H9 (cell line): Measurements from ENCODE around the gene CHMP1A. TPM values are rescaled to one million over a fixed set of nuclear protein-coding genes. Genes with fewer than 3 reads are reported as not detected.
A peak's percentile ranks its signal among the peaks of the same experiment; 100 is the strongest.

Experiments
- DNase-seq: peaks from one replicate; pipeline ENCODE4 v3.0.0-alpha.2; 2017
- H2AFZ ChIP-seq: one replicate; pipeline ENCODE4 v1.6.1; 2013; ENCODE audit warnings: mild to moderate bottlenecking, low read length, control low read depth, moderate library complexity
- H2AK5ac ChIP-seq: 2 replicates; pipeline ENCODE4 v1.6.1; 2013; ENCODE audit warnings: low read length, control low read depth, mixed read lengths; ENCODE audit not compliant: insufficient read length
- H2BK120ac ChIP-seq: one replicate; pipeline ENCODE4 v1.6.1; 2013; ENCODE audit warnings: low read depth, mild to moderate bottlenecking, low read length, control low read depth, inconsistent platforms; ENCODE audit not compliant: poor library complexity, severe bottlenecking
- H2BK12ac ChIP-seq: 2 replicates; pipeline ENCODE4 v1.6.1; 2013; ENCODE audit warnings: low read length, control low read depth, mixed read lengths, low read depth; ENCODE audit not compliant: insufficient read length
- H2BK15ac ChIP-seq: 2 replicates; pipeline ENCODE4 v1.6.1; 2013; ENCODE audit warnings: low read depth, low read length, control low read depth
- H2BK20ac ChIP-seq: one replicate; pipeline ENCODE4 v1.6.1; 2013; ENCODE audit warnings: low read depth, mild to moderate bottlenecking, low read length, control low read depth, inconsistent platforms; ENCODE audit not compliant: poor library complexity, severe bottlenecking
- H2BK5ac ChIP-seq: 2 replicates; pipeline ENCODE4 v1.6.1; 2013; ENCODE audit warnings: low read length, control low read depth, mixed read lengths; ENCODE audit not compliant: insufficient read length
- H3K14ac ChIP-seq: 2 replicates; pipeline ENCODE4 v1.6.1; 2013; ENCODE audit warnings: low read length, control low read depth; ENCODE audit not compliant: insufficient read depth
- H3K18ac ChIP-seq: 2 replicates; pipeline ENCODE4 v1.6.1; 2013; ENCODE audit warnings: low read depth, mild to moderate bottlenecking, mixed read lengths, low read length, control low read depth; ENCODE audit not compliant: insufficient read length
- H3K23ac ChIP-seq: 2 replicates; pipeline ENCODE4 v1.6.1; 2013; ENCODE audit warnings: low read length, control low read depth, mixed read lengths, low read depth; ENCODE audit not compliant: insufficient read length
- H3K23me2 ChIP-seq: 2 replicates; pipeline ENCODE4 v1.6.1; 2013; ENCODE audit warnings: low read depth, mild to moderate bottlenecking, mixed read lengths, low read length, control low read depth; ENCODE audit not compliant: insufficient read length, poor library complexity, severe bottlenecking
- H3K27ac ChIP-seq: 2 replicates; pipeline ENCODE4 v1.5.1; 2013; ENCODE audit warnings: low read length, control low read depth, mixed read lengths, low read depth; ENCODE audit not compliant: insufficient read length
- H3K27me3 ChIP-seq: 2 replicates; pipeline ENCODE4 v1.6.1; 2013; ENCODE audit warnings: low read length, control low read depth, inconsistent platforms; ENCODE audit not compliant: insufficient read depth
- H3K4ac ChIP-seq: 2 replicates; pipeline ENCODE4 v1.6.1; 2013; ENCODE audit warnings: low read depth, mild to moderate bottlenecking, control low read depth, inconsistent platforms, low read length, moderate library complexity
- H3K4me1 ChIP-seq: 2 replicates; pipeline ENCODE4 v1.6.1; 2013; ENCODE audit warnings: low read length, control low read depth, inconsistent platforms; ENCODE audit not compliant: insufficient read depth
- H3K4me2 ChIP-seq: 2 replicates; pipeline ENCODE4 v1.6.1; 2013; ENCODE audit warnings: low read length, control low read depth, mixed read lengths; ENCODE audit not compliant: insufficient read length, insufficient read depth
- H3K56ac ChIP-seq: 2 replicates; pipeline ENCODE4 v1.6.1; 2013; ENCODE audit warnings: low read depth, mild to moderate bottlenecking, mixed read lengths, low read length, control low read depth; ENCODE audit not compliant: insufficient read length
- H3K79me1 ChIP-seq: 2 replicates; pipeline ENCODE4 v1.6.1; 2013; ENCODE audit warnings: low read depth, mild to moderate bottlenecking, moderate library complexity, low read length, control low read depth, inconsistent platforms; ENCODE audit not compliant: insufficient read depth, poor library complexity, severe bottlenecking
- H3K79me2 ChIP-seq: 2 replicates; pipeline ENCODE4 v1.6.1; 2013; ENCODE audit warnings: low read length, control low read depth, inconsistent platforms; ENCODE audit not compliant: insufficient read depth
- H3K9ac ChIP-seq: 2 replicates; pipeline ENCODE4 v1.6.1; 2013; ENCODE audit warnings: low read length, control low read depth, mixed read lengths; ENCODE audit not compliant: insufficient read length; ENCODE audit errors: extremely low read depth
- H3K9me3 ChIP-seq: one replicate; pipeline ENCODE4 v1.6.1; 2013; ENCODE audit warnings: low read depth, low read length, inconsistent platforms; ENCODE audit not compliant: control insufficient read depth
- H3T11ph ChIP-seq: one replicate; pipeline ENCODE4 v1.6.1; 2013; ENCODE audit warnings: mild to moderate bottlenecking, low read length, control low read depth, inconsistent platforms
- H4K20me1 ChIP-seq: one replicate; pipeline ENCODE4 v1.6.1; 2013; ENCODE audit not compliant: control insufficient read depth, insufficient read length, insufficient read depth
- H4K5ac ChIP-seq: 2 replicates; pipeline ENCODE4 v1.6.1; 2013; ENCODE audit warnings: low read depth, mild to moderate bottlenecking, mixed read lengths, low read length, control low read depth; ENCODE audit not compliant: insufficient read length
- H4K8ac ChIP-seq: replicated peaks from 2 replicates; pipeline ENCODE4 v1.6.1; 2013; ENCODE audit warnings: low read length, control low read depth, mixed read lengths, low read depth; ENCODE audit not compliant: insufficient read length
- H4K91ac ChIP-seq: 2 replicates; pipeline ENCODE4 v1.6.1; 2013; ENCODE audit warnings: low read depth, mild to moderate bottlenecking, moderate library complexity, mixed read lengths, low read length, control low read depth; ENCODE audit not compliant: insufficient read length
- H3K27ac Mint-ChIP-seq, 3 experiments: 2 replicates in 2 of 3; 3 replicates in 1 of 3; pipeline ENCODE4 v1.8.0; 2020 to 2021; ENCODE audit warnings: mixed read lengths in 3 of 3, mild to moderate bottlenecking in 1 of 3, moderate library complexity in 1 of 3
- H3K27me3 Mint-ChIP-seq: 2 replicates; pipeline ENCODE4 v1.8.0; 2021; ENCODE audit warnings: low read depth, mild to moderate bottlenecking, moderate library complexity, mixed read lengths
- H3K36me3 Mint-ChIP-seq, 3 experiments: 2 replicates in 2 of 3; 3 replicates in 1 of 3; pipeline ENCODE4 v1.8.0; 2020 to 2021; ENCODE audit warnings: low read depth in 3 of 3, mixed read lengths in 3 of 3; ENCODE audit not compliant: insufficient read depth in 1 of 3
- H3K4me1 Mint-ChIP-seq, 2 experiments: 2 replicates each; pipeline ENCODE4 v1.8.0; 2020; ENCODE audit warnings: mixed read lengths in 2 of 2
- H3K4me3 Mint-ChIP-seq, 2 experiments: 2 replicates in 1 of 2; 3 replicates in 1 of 2; pipeline ENCODE4 v1.8.0; 2020 to 2021; ENCODE audit warnings: mild to moderate bottlenecking in 2 of 2, mixed read lengths in 2 of 2, moderate library complexity in 1 of 2
- H3K9me3 Mint-ChIP-seq, 2 experiments: 2 replicates in 1 of 2; 3 replicates in 1 of 2; pipeline ENCODE4 v1.8.0; 2020; ENCODE audit warnings: mild to moderate bottlenecking in 2 of 2, mixed read lengths in 2 of 2, moderate library complexity in 1 of 2
- WGBS: extraction: QIAGEN DNeasy Blood & Tissue Kit; methylation state at CpG from one replicate; pipeline ENCODE4 v1.1.7; 2013; ENCODE audit warnings: missing lambda C conversion rate, low lambda C conversion rate, mixed read lengths; ENCODE audit not compliant: insufficient read length; ENCODE audit errors: extremely low coverage; 5-methylcytosine and 5-hydroxymethylcytosine counted together
- total RNA-seq: library from RNA; stranded (reverse); gene quantifications from 2 replicates; pipeline ENCODE4 v1.2.1, GENCODE V29; 2021
- TF ChIP-seq, protein P1 (sequence below): fragments of 200-600 bp; sonication (generic); conservative IDR thresholded peaks from 3 replicates; pipeline ENCODE4 v1.8.0; 2021; ENCODE audit warnings: antibody characterized with exemption, mild to moderate bottlenecking

Gene CHMP1A
- total RNA-seq, 1 experiment from 2014 or later = 89.6 TPM

DNA sequence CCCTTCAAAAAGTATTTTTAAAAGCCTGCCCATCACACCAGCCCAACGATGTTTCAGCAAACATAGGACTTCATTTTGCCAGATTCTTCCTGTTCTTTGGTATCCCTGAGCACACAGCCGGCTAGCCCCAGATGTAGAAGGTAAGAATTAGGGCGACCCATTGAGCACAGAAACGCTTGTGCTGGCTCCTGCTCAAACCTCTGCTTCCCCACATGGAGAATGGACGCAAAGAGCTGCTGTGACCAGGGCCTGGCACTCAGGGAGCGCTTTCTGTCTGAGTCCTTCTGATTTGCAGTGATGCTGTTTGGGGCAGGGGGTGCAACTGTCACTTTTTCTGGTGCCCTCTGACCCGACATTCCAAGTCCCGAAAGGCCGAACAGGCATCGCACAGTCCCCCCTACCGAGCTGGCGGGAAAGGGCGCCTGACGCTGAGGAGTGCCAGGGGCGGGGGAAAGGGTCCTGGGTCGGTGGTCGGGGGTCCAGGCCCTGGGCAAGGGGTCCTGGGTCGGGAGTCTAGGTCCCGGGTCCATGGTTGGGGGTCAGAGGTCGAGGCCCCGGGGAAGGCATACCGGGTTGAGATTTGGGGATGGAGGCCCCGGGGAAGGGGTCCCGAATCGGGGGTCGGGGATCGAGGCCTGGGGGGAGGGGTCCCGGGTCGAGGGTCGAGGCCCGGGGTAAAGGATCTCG, 930 bp downstream of the CHMP1A start:
- Mint-ChIP-seq H3K36me3 (peaks cover 32 to 40% (median 39%) of the 10 kb centered on the region in 3 experiments), H3K4me1 (peaks cover 9 to 14% of the 10 kb centered on the region in 2 experiments), H3K9me3 (peaks cover 7% of the 10 kb centered on the region in 2 experiments; a peak in 4 of 5 replicates), H3K4me3 (peak overlapping the region; percentile 84 to 92), H3K27me3 (peaks cover 2% of the 10 kb centered on the region; the same call in 1 of the 2 replicates), H3K27ac (0 out of 7 replicates have a peak overlapping the region, but pooled peaks of 1 of the 3 experiments have one; percentile 35)
- Histone ChIP-seq H3K9ac (no peak overlapping the region), H3K14ac (no peak overlapping the region), H4K91ac (no peak overlapping the region), H3K79me1 (peaks cover 2% of the 10 kb centered on the region), H3K4ac (no peak overlapping the region), H3K4me2 (peak overlapping the region; percentile 84), H4K20me1 (no peaks in the 10 kb centered on the region), H3K27ac (no peak overlapping the region), H4K5ac (no peak overlapping the region), H3K27me3 (no peaks in the 10 kb centered on the region), H2BK5ac (no peak overlapping the region), H2BK15ac (no peak overlapping the region), H4K8ac (no peak overlapping the region), H3T11ph (no peak overlapping the region), H3K23ac (no peak overlapping the region), H3K79me2 (peaks cover 5% of the 10 kb centered on the region; the same call in 1 of the 2 replicates), H2AFZ (no peak overlapping the region), H3K56ac (no peak overlapping the region), H3K18ac (no peak overlapping the region), H2AK5ac (no peak overlapping the region), H2BK12ac (no peak overlapping the region), H2BK120ac (no peak overlapping the region), H3K4me1 (no peaks in the 10 kb centered on the region), H3K9me3 (no peaks in the 10 kb centered on the region), H3K23me2 (peaks cover 7% of the 10 kb centered on the region), H2BK20ac (no peak overlapping the region)
- DNase-seq = no peak
- TF ChIP-seq, protein P1, sequence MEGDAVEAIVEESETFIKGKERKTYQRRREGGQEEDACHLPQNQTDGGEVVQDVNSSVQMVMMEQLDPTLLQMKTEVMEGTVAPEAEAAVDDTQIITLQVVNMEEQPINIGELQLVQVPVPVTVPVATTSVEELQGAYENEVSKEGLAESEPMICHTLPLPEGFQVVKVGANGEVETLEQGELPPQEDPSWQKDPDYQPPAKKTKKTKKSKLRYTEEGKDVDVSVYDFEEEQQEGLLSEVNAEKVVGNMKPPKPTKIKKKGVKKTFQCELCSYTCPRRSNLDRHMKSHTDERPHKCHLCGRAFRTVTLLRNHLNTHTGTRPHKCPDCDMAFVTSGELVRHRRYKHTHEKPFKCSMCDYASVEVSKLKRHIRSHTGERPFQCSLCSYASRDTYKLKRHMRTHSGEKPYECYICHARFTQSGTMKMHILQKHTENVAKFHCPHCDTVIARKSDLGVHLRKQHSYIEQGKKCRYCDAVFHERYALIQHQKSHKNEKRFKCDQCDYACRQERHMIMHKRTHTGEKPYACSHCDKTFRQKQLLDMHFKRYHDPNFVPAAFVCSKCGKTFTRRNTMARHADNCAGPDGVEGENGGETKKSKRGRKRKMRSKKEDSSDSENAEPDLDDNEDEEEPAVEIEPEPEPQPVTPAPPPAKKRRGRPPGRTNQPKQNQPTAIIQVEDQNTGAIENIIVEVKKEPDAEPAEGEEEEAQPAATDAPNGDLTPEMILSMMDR = no peak
- no CpG with 5 or more reads among the region's 32 CpGs for WGBS
